Keratinocyte (primary cell): ENCODE results near the gene DUSP16. TPM values are rescaled to one million over a fixed set of nuclear protein-coding genes. Genes with fewer than 3 reads are reported as not detected.
A peak's percentile ranks its signal among the peaks of the same experiment; 100 is the strongest.
"Not testable (repeated sequence)": the region's sequence is repeated elsewhere in the genome, so short reads cannot be mapped to it uniquely, and the experiment has no call there.

Experiments
- DNase-seq: peaks from one replicate; pipeline ENCODE4 v3.0.0-alpha.2; 2011; ENCODE audit warnings: low read depth, missing footprints, low spot score
- FAIRE-seq: peaks from 2 replicates; lab custom pipeline; 2011; peaks lifted over from hg19 to GRCh38; lab: Jason Lieb, UNC
- H2AFZ ChIP-seq: 2 replicates; pipeline ENCODE4 v1.6.0; 2012; ENCODE audit warnings: low read length, control low read depth, inconsistent platforms; ENCODE audit not compliant: control insufficient read depth
- H3K27ac ChIP-seq: 2 replicates; pipeline ENCODE4 v1.5.1; 2011; ENCODE audit warnings: low read length; ENCODE audit not compliant: control insufficient read depth, insufficient read depth
- H3K27me3 ChIP-seq: 3 replicates; pipeline ENCODE4 v1.6.0; 2011; ENCODE audit warnings: low read length; ENCODE audit not compliant: control insufficient read depth, insufficient read depth; ENCODE audit errors: extremely low read depth
- H3K36me3 ChIP-seq, 2 experiments: 2 replicates in 1 of 2; 3 replicates in 1 of 2; pipeline ENCODE4 v1.5.1; 2011; ENCODE audit warnings: low read length in 2 of 2, mild to moderate bottlenecking in 1 of 2; ENCODE audit not compliant: control insufficient read depth in 2 of 2, insufficient read depth in 2 of 2; ENCODE audit errors: extremely low read depth in 1 of 2
- H3K4me1 ChIP-seq: 3 replicates; pipeline ENCODE4 v1.5.1; 2011; ENCODE audit warnings: low read length; ENCODE audit not compliant: control insufficient read depth, insufficient read depth; ENCODE audit errors: extremely low read depth
- H3K4me2 ChIP-seq: 3 replicates; pipeline ENCODE4 v1.6.0; 2011; ENCODE audit warnings: low read depth, low read length; ENCODE audit not compliant: control insufficient read depth, insufficient read depth; ENCODE audit errors: extremely low read depth
- H3K4me3 ChIP-seq, 3 experiments: fragments of 200-600 bp in 1 of 3; sonication (generic) in 1 of 3; 2 replicates in 2 of 3; 3 replicates in 1 of 3; pipeline ENCODE4 v1.5.1; 2011 to 2016; ENCODE audit warnings: low read length in 3 of 3, mild to moderate bottlenecking in 3 of 3, control low read depth in 2 of 3, inconsistent platforms in 1 of 3, low read depth in 1 of 3, mixed read lengths in 1 of 3, mixed run types in 1 of 3, moderate library complexity in 1 of 3; ENCODE audit not compliant: control insufficient read depth in 2 of 3, insufficient read depth in 2 of 3; ENCODE audit errors: extremely low read depth in 1 of 3
- H3K79me2 ChIP-seq: 2 replicates; pipeline ENCODE4 v1.6.0; 2012; ENCODE audit warnings: low read length; ENCODE audit not compliant: control insufficient read depth, insufficient read depth
- H3K9ac ChIP-seq: 3 replicates; pipeline ENCODE4 v1.6.0; 2011; ENCODE audit warnings: low read length; ENCODE audit not compliant: control insufficient read depth, insufficient read depth; ENCODE audit errors: extremely low read depth
- H3K9me1 ChIP-seq: 3 replicates; pipeline ENCODE4 v1.6.0; 2011; ENCODE audit warnings: low read length; ENCODE audit not compliant: control insufficient read depth, insufficient read depth; ENCODE audit errors: extremely low read depth
- H3K9me3 ChIP-seq: 2 replicates; pipeline ENCODE4 v1.5.1; 2012; ENCODE audit warnings: low read depth, low read length; ENCODE audit not compliant: control insufficient read depth
- H4K20me1 ChIP-seq: 3 replicates; pipeline ENCODE4 v1.6.0; 2011; ENCODE audit warnings: low read length; ENCODE audit not compliant: control insufficient read depth, insufficient read depth; ENCODE audit errors: extremely low read depth
- CTCF ChIP-seq, 3 experiments: IDR thresholded peaks in 1 of 3; conservative IDR thresholded peaks in 1 of 3; optimal IDR thresholded peaks in 1 of 3; 2 replicates in 2 of 3; 3 replicates in 1 of 3; pipeline versions ENCODE3 to v1.5.1; 2011; ENCODE audit warnings: low read length in 3 of 3, mild to moderate bottlenecking in 3 of 3, moderate library complexity in 2 of 3, control low read depth in 1 of 3, inconsistent platforms in 1 of 3; ENCODE audit not compliant: insufficient read depth in 2 of 3; ENCODE audit errors: extremely low read depth in 1 of 3
- EZH2 ChIP-seq: IDR thresholded peaks from one replicate; pipeline ENCODE4 v1.6.1; 2012; ENCODE audit warnings: inconsistent platforms, mild to moderate bottlenecking, low read length, moderate library complexity
- dilution Hi-C: fragments of 300-500 bp; cut with MboI; formaldehyde crosslinking; loops from one replicate; pipeline ENCODE4 v1.7.0; 2020; ENCODE audit warnings: low sequenced_read_pairs; ENCODE audit not compliant: extremely low pct_ligation_motif_present
- polyA plus RNA-seq, 5 experiments: library from polyadenylated mRNA; depleted of rRNA in 3 of 5; stranded (reverse) in 3 of 5; stranded (forward) in 1 of 5; unstranded in 1 of 5; fragments of >200 nt; gene quantifications; 1 replicate in 1 of 5; 2 replicates in 3 of 5; 3 replicates in 1 of 5; pipeline versions ENCODE4 v1.2.1 to v1.2.3, GENCODE V29; 2011 to 2012; ENCODE audit warnings: missing spikeins in 2 of 5, low read depth in 1 of 5, low replicate concordance in 1 of 5

DUSP16 gene
- polyA plus RNA-seq, 1 donor (not counting 4 experiments of a cell fraction or from before 2014, with no cell fraction given), result 9.3 TPM

- DNase-seq (no peak), FAIRE-seq (peak; percentile 61)
- H3K9me3 ChIP-seq, result no peaks in the 10 kb centered on the region
- no peak overlapping the region for H2AFZ ChIP-seq
- no peak overlapping the region for H3K27ac ChIP-seq
- H3K27me3 ChIP-seq, result no peaks in the 10 kb centered on the region
- H4K20me1 ChIP-seq, result no peaks in the 10 kb centered on the region
- no peak overlapping the region for H3K9ac ChIP-seq
- H3K36me3 ChIP-seq, result no peaks in the 10 kb centered on the region
- no peaks in the 10 kb centered on the region for H3K9me1 ChIP-seq
- TF ChIP-seq EZH2 (no peak), CTCF (optimal IDR thresholded peaks at IDR 0.05 in 1 of 3, IDR thresholded peaks at IDR 0.05 in 1 of 3, conservative IDR thresholded peaks at IDR 0.05 in 1 of 3; ENCODE audit: extremely low read depth in 1 of 3, insufficient read depth in 2 of 3, low read length in 3 of 3) (no peak)
- no peak overlapping the region for H3K4me2 ChIP-seq
- H3K4me1 ChIP-seq, result peaks cover 5% of the 10 kb centered on the region
- no peaks in the 10 kb centered on the region for H3K79me2 ChIP-seq
- dilution Hi-C loops, result no loop called here
- H3K4me3 ChIP-seq, result no peak overlapping the region
These were observed 30.3 kb upstream of the DUSP16 start for GRCh38 chr12:12592930-12593329.

GRCh38 chr12:12590961-12591360, 28.3 kb upstream of the DUSP16 start:
- Histone ChIP-seq H3K79me2 (no peaks in the 10 kb centered on the region), H4K20me1 (no peaks in the 10 kb centered on the region), H3K4me2 (no peak overlapping the region), H3K4me3 (no peak overlapping the region), H3K9me3 (no peaks in the 10 kb centered on the region), H3K4me1 (peaks cover 19% of the 10 kb centered on the region), H3K9me1 (no peaks in the 10 kb centered on the region), H2AFZ (no peak overlapping the region), H3K27me3 (no peaks in the 10 kb centered on the region), H3K9ac (no peak overlapping the region), H3K27ac (no peak overlapping the region), H3K36me3 (no peaks in the 10 kb centered on the region)
- no peak for TF ChIP-seq EZH2
- no peak for TF ChIP-seq CTCF (optimal IDR thresholded peaks at IDR 0.05 in 1 of 3, IDR thresholded peaks at IDR 0.05 in 1 of 3, conservative IDR thresholded peaks at IDR 0.05 in 1 of 3; ENCODE audit: extremely low read depth in 1 of 3, insufficient read depth in 2 of 3, low read length in 3 of 3)
- no peak for FAIRE-seq
- dilution Hi-C loops, result no loop called here
- DNase-seq, result no peak

- H3K4me3 ChIP-seq, H3K4me2 ChIP-seq, H3K9me1 ChIP-seq, H3K79me2 ChIP-seq, H3K27me3 ChIP-seq, DNase-seq, H4K20me1 ChIP-seq, H3K27ac ChIP-seq, H2AFZ ChIP-seq, FAIRE-seq, H3K9ac ChIP-seq, dilution Hi-C loops, H3K36me3 ChIP-seq, H3K9me3 ChIP-seq: not testable (repeated sequence)
- H3K4me1 ChIP-seq, result peaks cover 28% of the 10 kb centered on the region
These were observed 25.8 kb upstream of the DUSP16 start for GRCh38 chr12:12588436-12588835.
